ENCODE measurements around the gene CCDC157.

The CCDC157 gene

DNA sequence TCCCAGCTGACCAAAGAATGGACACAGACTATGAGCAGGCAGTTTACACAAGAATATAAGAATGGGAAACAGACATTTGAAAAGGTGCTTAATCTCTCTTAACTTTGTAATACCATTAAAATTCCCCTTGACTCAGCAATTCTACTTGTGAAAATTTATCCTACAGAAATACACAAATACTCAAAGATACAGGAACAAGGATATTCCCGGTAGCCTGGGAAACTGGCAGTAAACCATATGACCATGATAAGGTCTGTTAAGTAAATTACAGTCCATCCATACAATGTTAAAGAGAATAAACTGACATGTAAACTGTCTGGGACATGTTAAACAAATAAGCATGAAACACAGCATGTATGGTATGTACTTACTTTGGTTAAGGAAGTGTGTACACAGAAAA lies 60.0 kb downstream of the CCDC157 start:
- no peak for DNase-seq

- DNase-seq = no peak
These were observed 63.7 kb downstream of the CCDC157 start for GRCh38 chr22:30420347-30421125.

- DNase-seq = no peak
These were observed 65.1 kb downstream of the CCDC157 start for GRCh38 chr22:30421695-30422480.

GRCh38 chr22:30422481-30423300 lies 65.9 kb downstream of the CCDC157 start:
- no peak for DNase-seq

DNA sequence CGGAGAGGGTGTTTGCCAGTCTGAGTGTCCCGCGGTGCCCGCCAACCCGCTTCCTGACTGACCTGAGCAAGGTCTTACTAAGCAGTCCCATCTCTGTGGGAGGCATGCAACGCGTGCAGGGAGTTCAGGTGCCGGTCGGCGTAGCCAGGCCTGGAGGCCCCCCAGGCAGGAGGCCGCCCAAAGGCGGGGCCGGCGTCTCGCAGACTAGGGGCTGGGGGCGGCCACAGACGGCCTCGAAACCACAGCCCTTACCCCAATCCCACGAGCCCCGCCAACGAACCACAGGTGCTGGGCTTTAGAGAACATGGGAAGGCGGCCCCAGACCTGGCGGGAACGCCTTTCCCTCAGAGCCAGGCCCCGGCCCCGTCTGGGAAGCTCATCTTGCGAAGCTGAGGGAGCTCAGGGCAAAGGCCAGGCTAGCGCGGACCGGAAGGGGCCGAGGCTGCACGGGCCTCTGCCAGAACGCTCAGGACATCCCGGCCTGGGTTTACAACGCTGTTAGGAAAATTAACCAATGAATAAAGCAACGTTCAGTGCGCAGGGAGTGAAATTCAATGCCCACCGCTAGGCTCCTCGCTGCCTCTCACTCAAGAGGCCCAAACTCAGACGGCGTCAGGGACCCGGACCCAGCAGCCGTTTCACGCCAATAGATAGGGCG lies 66.6 kb downstream of the CCDC157 start:
- DNase-seq = no peak

GRCh38 chr22:30423959-30424533 lies 67.2 kb downstream of the CCDC157 start:
- peak; percentile 94 for DNase-seq

DNA sequence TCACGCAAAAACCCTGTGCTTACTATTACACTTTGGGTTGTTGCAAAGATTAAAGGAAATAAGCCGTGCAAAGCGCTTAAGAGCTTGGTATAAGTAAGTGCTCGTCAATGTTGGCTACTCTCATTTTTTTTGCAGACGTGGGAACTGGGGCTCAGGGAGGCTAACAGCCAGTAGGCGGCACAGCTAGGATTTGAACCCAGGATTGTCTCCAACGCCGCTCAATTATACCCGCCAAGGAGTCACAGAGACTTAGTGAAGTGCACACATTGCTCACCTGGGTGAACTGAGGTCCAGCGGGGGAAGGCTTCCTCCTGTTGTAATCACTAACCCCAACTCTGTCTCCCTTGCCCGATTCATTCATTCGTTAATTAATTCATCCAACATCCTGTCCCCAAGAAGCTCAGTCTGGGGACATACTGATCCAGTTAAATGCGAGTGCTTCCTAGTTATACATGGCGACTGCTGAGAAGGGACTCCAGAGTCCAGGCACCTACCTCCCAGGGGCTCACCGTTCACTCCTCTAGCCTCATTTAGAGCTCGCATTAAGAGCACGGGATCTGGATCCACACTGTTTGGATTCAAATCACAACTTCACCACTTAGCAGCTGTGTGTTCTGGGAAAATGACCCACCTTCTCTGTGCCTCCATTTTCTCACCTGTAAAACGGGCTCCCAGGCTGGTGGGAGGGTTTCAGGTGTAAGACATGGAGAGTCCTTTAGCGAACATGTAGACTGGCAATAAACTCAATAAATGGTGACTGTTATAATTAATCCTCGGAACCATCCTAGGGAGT lies 67.9 kb downstream of the CCDC157 start:
- DNase-seq = no peak

- DNase-seq = no peak
These were observed 68.5 kb downstream of the CCDC157 start for GRCh38 chr22:30425327-30425615.

DNA sequence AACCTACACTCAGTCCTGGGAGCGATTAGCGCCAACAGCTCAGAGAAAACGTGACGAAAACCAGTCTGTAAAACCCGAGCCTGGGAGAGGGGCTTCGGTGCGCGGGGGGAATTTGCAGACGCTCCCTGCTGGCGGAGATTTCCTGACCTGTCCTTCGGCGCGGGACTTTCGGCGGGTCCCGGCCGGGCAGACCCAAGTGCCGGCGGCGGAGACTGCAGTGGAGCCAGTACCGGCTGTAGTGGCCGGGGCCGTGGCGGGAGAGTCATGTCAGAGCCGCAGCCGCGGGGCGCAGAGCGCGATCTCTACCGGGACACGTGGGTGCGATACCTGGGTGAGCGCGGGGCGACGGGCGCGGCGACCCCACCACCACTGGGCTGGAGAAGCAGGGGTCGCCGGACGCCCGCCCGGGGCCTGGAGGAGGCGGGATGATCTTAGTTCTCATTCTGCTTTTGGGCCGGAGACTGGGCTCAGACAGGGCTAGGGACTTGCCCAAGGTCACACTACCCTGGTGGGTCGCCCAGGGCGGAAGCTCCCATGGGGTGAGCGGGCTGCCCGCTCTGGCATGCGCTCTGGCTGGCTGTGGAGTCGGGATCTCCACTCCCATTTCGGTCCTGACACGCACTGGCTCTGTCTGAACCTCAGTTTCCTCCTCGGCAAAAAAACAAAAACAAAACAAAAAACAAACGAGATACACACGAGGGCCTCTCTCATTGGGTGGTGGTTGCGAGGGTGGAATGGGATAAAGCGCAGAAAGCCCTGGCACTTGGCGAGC lies 69.0 kb downstream of the CCDC157 start, which contains the start of gene MTFP1:
MTFP1 (plus strand) TSS at position 153 of the 772 bp plus-strand sequence; CDS start at position 265, 112 bp downstream.
- DNase-seq = no peak
